KMS-11 (cell line): Measurements from ENCODE around the gene TUBD1.

Source experiments
- H2AFZ ChIP-seq: fragments of 200-600 bp; sonication (generic); 2 replicates; pipeline ENCODE4 v1.6.1; 2016; ENCODE audit warnings: antibody characterized with exemption, mixed run types, low read depth
- H3K27ac ChIP-seq: fragments of 200-600 bp; sonication (generic); 2 replicates; pipeline ENCODE4 v1.6.1; 2016; ENCODE audit warnings: mild to moderate bottlenecking, mixed run types
- H3K27me3 ChIP-seq: fragments of 200-600 bp; sonication (generic); 2 replicates; pipeline ENCODE4 v1.6.1; 2017; ENCODE audit warnings: mild to moderate bottlenecking, low read depth, mixed run types, moderate library complexity; ENCODE audit not compliant: insufficient read depth
- H3K36me3 ChIP-seq: fragments of 200-600 bp; sonication (generic); 2 replicates; pipeline ENCODE4 v1.6.1; 2017; ENCODE audit warnings: mild to moderate bottlenecking, mixed run types; ENCODE audit not compliant: insufficient read depth
- H3K4me1 ChIP-seq: fragments of 200-600 bp; sonication (generic); 2 replicates; pipeline ENCODE4 v1.6.1; 2016; ENCODE audit warnings: mild to moderate bottlenecking, low read depth, mixed run types; ENCODE audit not compliant: poor library complexity, severe bottlenecking
- H3K4me2 ChIP-seq: fragments of 200-600 bp; sonication (generic); 2 replicates; pipeline ENCODE4 v1.7.0; 2016; ENCODE audit warnings: mild to moderate bottlenecking, mixed run types
- H3K4me3 ChIP-seq: fragments of 200-600 bp; sonication (generic); IDR thresholded peaks from 2 replicates; pipeline ENCODE4 v1.6.1; 2017; ENCODE audit warnings: low read depth, low read length, mixed read lengths; ENCODE audit not compliant: insufficient read depth
- H3K79me2 ChIP-seq: fragments of 200-600 bp; sonication (generic); 2 replicates; pipeline ENCODE4 v1.6.1; 2016; ENCODE audit warnings: low read depth, mixed run types; ENCODE audit not compliant: insufficient read depth
- H3K9ac ChIP-seq: fragments of 200-600 bp; sonication (generic); 2 replicates; pipeline ENCODE4 v1.6.1; 2016; ENCODE audit warnings: mild to moderate bottlenecking, mixed run types
- H4K20me1 ChIP-seq: fragments of 200-600 bp; sonication (generic); 2 replicates; pipeline ENCODE4 v1.6.1; 2016; ENCODE audit warnings: mild to moderate bottlenecking, mixed run types; ENCODE audit not compliant: insufficient read depth
- CTCF ChIP-seq: fragments of 200-600 bp; sonication (generic); conservative IDR thresholded peaks from 2 replicates; pipeline ENCODE4 v1.6.1; 2017; ENCODE audit warnings: low read depth, mild to moderate bottlenecking, antibody characterized with exemption, low read length, moderate library complexity, mixed read lengths

The TUBD1 gene

DNA sequence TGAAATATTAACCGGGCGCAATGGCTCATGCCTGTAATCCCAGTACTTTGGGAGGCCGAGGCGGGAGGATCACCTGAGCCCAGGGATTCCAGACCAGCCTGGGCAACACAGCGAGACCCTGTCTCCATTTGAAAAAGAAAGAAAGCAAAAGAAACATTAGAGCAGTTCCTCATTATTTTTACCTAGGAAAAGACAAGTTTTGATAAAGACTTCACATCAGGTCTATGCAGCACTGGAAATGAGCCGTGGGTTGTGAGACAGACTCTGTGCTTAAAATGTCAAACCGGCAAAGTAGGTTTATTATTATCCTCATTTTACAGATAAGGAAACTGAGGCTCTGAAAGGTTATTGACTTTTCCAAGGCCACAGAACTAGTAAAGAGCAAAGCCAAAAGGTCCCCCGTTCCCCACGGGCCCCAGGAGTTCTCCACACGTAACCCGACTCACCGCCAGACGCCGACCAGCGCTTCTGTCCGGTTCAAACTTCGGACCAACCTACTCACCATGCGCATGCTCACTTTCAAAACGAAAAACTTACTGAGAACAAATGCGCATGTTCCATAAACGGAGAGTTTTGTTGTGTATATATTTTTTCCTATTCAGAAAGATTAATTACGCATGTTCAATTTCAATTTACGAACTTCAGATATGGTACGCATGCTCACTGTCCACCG, 356 bp downstream of the TUBD1 start:
- peaks cover 14% of the 10 kb centered on the region; the same call in 1 of the 2 replicates for H4K20me1 ChIP-seq
- peak overlapping the region; percentile 42 for H3K9ac ChIP-seq
- peaks cover 67% of the 10 kb centered on the region for H3K79me2 ChIP-seq
- H3K36me3 ChIP-seq = no peaks in the 10 kb centered on the region
- no peaks in the 10 kb centered on the region for H3K27me3 ChIP-seq
- peak overlapping the region; percentile 75 for H3K4me2 ChIP-seq
- no peak for TF ChIP-seq CTCF
- H3K4me3 ChIP-seq = peak overlapping the region; percentile 66
- peaks cover 31% of the 10 kb centered on the region for H3K4me1 ChIP-seq
- peak overlapping the region; percentile 60 for H2AFZ ChIP-seq
- peak overlapping the region; percentile 71; the same call in 1 of the 2 replicates for H3K27ac ChIP-seq

DNA sequence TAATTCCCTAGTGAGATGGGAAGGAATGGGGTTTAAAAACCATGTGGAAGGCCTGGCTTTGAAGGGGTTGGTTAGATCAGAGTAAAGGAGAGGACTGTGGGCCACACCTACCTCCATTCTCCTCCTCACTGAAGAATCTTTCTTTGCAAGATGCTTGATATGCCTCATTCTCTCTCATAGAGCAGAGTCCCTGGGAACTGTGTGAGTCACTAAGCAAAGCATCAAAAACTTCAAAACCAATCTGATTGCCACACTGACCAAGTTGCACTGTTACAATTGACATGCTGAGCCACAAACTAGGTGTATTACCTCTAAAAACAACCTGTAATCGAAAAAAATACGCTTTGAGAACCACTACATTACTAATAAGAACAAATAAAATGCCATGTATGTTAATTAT, 2.0 kb downstream of the TUBD1 start:
- TF ChIP-seq CTCF = no peak
- Histone ChIP-seq H3K4me1 (peaks cover 23% of the 10 kb centered on the region), H3K36me3 (no peaks in the 10 kb centered on the region), H3K27me3 (no peaks in the 10 kb centered on the region), H3K9ac (no peak overlapping the region), H3K4me3 (no peak overlapping the region), H4K20me1 (0 out of 2 replicates have a peak, but pooled peaks cover 8% of the 10 kb centered on the region), H3K79me2 (peaks cover 50% of the 10 kb centered on the region), H3K4me2 (no peak overlapping the region), H3K27ac (no peak overlapping the region), H2AFZ (no peak overlapping the region)

DNA sequence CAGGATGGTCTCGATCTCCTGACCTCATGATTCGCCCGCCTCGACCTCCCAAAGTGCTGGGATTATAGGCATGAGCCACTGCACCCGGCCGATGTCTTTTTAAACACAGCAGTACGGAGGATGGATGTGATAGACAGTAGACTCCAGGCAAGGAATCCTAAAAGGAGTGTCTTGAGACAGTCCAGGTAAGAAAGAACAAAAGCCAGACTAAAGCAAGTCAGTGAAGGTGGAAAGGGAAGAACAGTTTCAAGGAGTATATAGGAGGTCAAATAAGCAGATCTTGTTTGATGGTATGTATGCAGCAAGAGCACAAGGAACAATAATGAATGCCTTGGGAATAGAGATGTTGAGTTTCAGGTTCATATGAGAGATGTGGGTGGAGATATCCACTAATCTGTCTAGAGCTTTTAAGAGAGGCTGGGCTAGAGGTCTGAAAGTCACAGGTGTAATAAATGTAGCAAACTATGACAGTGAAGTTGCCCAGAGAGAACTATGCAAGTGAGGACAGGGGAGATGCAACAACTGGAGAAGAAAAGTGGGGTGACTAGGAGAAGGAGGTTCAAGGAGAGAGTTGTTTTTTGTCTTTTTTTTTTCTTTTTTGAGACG, 4.5 kb downstream of the TUBD1 start:
- Histone ChIP-seq H3K36me3 (no peaks in the 10 kb centered on the region), H2AFZ (no peak overlapping the region)

GRCh38 chr17:59884861-59885260, 7.9 kb downstream of the TUBD1 start:
- H3K9ac ChIP-seq = no peak overlapping the region

More for the DNA sequence above, 4.5 kb downstream of the TUBD1 start:
- Histone ChIP-seq H3K27ac (no peak overlapping the region), H3K4me2 (no peak overlapping the region), H3K4me1 (peaks cover 13% of the 10 kb centered on the region), H3K9ac (no peak overlapping the region), H3K4me3 (no peak overlapping the region), H3K27me3 (no peaks in the 10 kb centered on the region), H3K79me2 (peaks cover 25% of the 10 kb centered on the region; the same call in 1 of the 2 replicates), H4K20me1 (no peaks in the 10 kb centered on the region)
- TF ChIP-seq CTCF = no peak

More at GRCh38 chr17:59884861-59885260, 7.9 kb downstream of the TUBD1 start:
- H3K27me3 ChIP-seq = no peaks in the 10 kb centered on the region
- TF ChIP-seq CTCF = no peak
- H3K36me3 ChIP-seq = no peaks in the 10 kb centered on the region
- H3K4me2 ChIP-seq = no peak overlapping the region
- no peak overlapping the region for H2AFZ ChIP-seq
- H3K27ac ChIP-seq = no peak overlapping the region
- no peak overlapping the region for H3K4me3 ChIP-seq
- H4K20me1 ChIP-seq = no peaks in the 10 kb centered on the region
- peaks cover 4% of the 10 kb centered on the region for H3K4me1 ChIP-seq
- no peaks in the 10 kb centered on the region for H3K79me2 ChIP-seq
